HG03520 (cell line): Measurements from ENCODE around the gene EPHB1.
"Not testable (repeated sequence)": the region's sequence is repeated elsewhere in the genome, so short reads cannot be mapped to it uniquely, and the experiment has no call there.

ENCODE experiments used
- ATAC-seq: cut with Tn5 transposase; IDR thresholded peaks from one replicate; pipeline ENCODE4 v1.9.1; 2021; ENCODE audit warnings: mild to moderate bottlenecking, moderate library complexity; ENCODE audit not compliant: unreplicated experiment

The EPHB1 gene

DNA sequence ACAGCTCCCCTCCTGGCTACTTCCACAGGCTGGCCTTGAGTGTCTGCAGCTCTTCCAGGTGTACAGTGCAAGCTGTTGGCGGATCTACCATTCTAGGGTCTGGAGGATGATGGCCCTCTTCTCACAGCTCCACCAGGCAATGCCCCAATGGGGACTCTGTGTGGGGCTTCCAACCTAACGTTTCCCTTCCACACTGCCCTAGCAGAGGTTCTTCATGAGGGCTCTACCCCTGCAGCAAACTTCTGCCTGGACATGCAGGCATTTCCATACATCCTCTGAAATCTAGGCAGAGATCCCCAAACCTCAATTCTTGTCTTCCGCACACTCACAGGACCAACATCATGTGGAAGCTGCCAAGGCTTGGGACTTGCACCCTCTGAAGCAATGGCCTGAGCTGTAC is 438.4 kb downstream of the EPHB1 start:
- not testable (repeated sequence) for ATAC-seq

- ATAC-seq: no peak
Observed at GRCh38 chr3:135235541-135235940, 440.5 kb downstream of the EPHB1 start.

- no peak for ATAC-seq
Observed at GRCh38 chr3:135237371-135238143, 442.5 kb downstream of the EPHB1 start.

DNA sequence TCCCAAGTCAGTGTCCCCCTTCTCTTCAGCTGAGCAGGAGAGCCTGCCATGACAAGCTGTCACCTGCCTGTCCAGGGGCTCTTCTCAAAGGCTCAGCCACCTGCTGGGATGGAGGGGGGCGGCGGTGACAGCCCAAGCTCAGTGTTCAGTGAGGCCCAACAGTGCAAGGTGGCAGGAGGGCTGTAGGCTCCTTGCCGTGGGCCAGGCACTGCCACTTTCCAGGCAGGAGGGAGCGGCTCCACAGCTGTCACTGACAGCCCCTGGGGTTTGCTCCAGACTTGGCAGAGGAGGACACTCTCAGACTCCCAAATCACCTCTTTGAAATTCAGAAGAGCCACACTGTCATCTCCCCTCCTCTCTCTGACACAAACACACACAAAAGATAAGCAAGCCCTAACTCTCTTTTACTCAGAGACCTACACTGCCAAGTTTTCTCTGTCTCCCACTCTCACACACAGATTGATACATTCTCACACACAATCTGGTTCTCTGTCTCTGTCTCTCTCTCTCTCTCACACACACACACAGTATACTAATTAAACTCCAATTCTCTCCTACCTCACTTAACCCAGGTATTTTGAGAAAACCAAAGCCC is 443.3 kb downstream of the EPHB1 start:
- no peak for ATAC-seq

- no peak for ATAC-seq
Observed at GRCh38 chr3:135238871-135239614, 444.0 kb downstream of the EPHB1 start.

- no peak for ATAC-seq
Observed at GRCh38 chr3:135239615-135239884, 444.5 kb downstream of the EPHB1 start.

GRCh38 chr3:135240426-135240825 is 445.4 kb downstream of the EPHB1 start:
- no peak for ATAC-seq

GRCh38 chr3:135242285-135242684 is 447.2 kb downstream of the EPHB1 start:
- ATAC-seq: no peak

DNA sequence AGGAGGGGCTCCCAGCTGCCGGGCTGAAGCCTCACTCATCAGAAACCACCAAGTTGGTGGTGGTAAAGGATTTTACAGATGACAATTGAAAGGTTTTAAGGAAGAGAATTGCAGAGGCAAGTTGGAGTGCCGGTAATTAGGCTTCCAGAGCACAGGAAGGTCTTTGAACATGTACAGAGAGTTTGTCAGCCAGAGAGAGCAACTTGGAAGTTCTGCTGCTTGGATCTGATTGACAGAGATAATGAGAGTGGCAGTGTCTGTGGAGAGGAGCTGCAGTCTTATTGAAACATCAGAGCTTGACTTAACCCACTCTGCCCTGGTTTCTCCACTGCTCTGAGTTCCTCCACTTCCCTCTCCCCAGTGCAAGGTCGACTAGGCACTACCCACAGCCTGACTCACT is 448.6 kb downstream of the EPHB1 start:
- ATAC-seq: no peak

- no peak for ATAC-seq
Observed at GRCh38 chr3:135246027-135246426, 451.0 kb downstream of the EPHB1 start.

DNA sequence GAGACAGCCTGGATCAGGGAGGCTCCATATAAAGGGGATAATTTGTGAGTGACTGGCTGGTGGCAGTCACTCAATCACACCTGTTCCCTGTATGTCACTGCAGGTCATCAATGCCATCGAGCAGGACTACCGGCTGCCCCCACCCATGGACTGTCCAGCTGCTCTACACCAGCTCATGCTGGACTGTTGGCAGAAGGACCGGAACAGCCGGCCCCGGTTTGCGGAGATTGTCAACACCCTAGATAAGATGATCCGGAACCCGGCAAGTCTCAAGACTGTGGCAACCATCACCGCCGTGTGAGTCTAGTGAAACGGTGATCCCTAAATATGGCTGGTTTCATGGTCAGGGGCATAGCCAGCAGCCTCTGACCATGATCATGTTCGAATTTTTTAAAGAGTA is 453.2 kb downstream of the EPHB1 start:
- ATAC-seq: no peak

DNA sequence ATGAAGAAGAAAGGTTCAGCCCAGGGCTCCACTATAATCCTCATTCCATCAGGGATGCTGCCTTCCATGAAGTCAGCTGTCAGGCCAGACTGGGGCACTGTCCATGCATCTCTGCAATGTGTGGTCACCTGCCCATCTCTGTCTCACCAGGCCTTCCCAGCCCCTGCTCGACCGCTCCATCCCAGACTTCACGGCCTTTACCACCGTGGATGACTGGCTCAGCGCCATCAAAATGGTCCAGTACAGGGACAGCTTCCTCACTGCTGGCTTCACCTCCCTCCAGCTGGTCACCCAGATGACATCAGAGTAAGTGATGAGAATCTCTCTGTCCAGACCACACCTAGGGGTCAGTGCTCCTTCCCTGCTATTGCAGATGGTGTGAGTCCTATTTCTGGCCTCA is 454.1 kb downstream of the EPHB1 start:
- ATAC-seq: no peak

- ATAC-seq: no peak
Observed at GRCh38 chr3:135258916-135259315, 463.9 kb downstream of the EPHB1 start.

DNA sequence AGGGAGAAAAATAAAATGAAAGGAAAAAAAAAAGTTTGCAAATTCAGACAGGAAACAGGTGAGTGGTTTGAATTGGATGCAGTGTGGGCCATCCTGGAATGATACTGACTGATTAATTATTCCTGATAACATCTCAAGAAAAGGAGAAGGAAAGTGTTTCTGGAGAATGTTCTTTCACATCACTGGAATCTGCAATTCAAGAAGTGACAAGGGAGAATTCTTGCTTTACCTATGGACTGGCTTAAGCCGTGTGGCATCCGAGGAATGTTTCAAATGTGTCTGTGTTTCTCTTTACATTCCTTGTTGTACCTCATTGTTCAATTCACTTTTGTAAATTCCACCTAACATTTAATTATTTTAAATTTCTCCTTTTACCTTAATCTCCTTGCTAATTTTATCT is 465.0 kb downstream of the EPHB1 start:
- ATAC-seq: no peak

DNA sequence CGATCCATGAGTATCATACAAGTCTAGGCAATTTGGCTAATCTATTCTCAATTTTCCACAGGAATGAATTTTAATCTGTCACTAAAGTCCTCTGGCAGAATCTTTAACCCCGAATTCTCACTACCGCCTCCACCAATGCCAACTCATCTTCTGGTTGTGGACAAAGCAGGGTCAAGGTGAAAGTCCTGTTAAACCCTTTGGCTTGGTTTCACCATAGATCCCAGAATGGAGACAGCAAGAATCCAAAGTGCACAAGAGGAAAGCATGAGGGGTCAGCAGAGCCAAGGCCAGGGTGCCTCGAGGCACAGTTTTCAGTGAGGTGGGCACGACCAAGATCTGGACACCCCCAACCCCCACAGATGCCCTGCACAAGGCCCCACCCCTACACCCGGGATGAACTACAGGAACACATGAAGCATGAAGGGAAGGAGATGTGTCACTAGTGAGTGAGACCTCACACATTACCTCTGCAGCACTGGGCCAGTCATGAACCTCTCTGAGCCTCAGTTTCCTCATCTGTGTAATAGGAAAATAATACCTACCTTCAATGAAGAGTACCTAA is 466.2 kb downstream of the EPHB1 start:
- ATAC-seq: no peak

DNA sequence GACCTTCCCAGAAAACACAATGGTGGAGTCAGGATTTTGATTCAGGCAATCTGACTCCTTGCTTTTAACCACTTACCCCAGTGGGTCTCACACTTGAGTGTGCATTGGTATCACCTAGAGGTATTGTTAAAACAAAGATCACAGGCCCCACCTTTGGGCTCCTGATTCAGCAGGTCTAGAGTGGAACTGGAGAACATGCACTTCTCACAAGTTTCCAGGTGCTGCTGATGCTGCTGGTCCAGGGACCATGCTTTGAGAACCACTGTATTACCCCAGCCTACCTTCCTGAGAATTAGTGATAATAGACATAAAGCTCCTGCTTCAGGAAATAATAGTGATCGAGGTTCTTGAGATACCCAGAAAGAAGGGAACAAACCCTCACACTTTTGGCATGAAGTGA is 466.9 kb downstream of the EPHB1 start:
- no peak for ATAC-seq

- no peak for ATAC-seq
Observed at GRCh38 chr3:135262441-135262840, 467.4 kb downstream of the EPHB1 start.

- ATAC-seq: no peak
Observed at GRCh38 chr3:135263331-135263730, 468.3 kb downstream of the EPHB1 start.

DNA sequence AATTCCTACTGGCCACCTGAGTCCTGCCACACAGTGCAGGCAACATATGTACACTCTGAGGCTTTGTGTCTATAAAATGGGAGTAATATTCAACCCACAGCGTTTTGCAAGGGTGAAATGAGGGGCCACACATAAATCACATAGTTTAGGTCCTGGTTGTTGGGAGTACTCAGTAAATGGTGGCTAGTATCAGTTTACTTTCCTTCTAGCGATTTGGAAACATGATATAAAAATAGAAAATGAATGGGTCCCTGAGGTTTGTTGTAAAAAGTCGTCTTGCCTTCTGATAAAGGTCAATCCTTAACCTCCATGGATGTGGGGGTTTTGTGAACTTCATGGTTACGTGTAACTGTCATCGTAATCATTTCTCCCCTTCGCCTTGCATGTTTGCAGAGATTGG is 472.4 kb downstream of the EPHB1 start:
- ATAC-seq: no peak

GRCh38 chr3:135268941-135269532 is 474.0 kb downstream of the EPHB1 start:
- no peak for ATAC-seq

GRCh38 chr3:135271177-135272025 is 476.3 kb downstream of the EPHB1 start:
- no peak for ATAC-seq
